HG02840 (cell line): ENCODE measurements around the gene SLC66A1.
"Not testable (repeated sequence)": the region's sequence is repeated elsewhere in the genome, so short reads cannot be mapped to it uniquely, and the experiment has no call there.

Experiments used
- ATAC-seq: cut with Tn5 transposase; IDR thresholded peaks from one replicate; pipeline ENCODE4 v1.9.1; 2021; ENCODE audit warnings: mild to moderate bottlenecking, moderate library complexity, moderate number of reproducible peaks; ENCODE audit not compliant: unreplicated experiment, low FRiP score

SLC66A1 gene

DNA sequence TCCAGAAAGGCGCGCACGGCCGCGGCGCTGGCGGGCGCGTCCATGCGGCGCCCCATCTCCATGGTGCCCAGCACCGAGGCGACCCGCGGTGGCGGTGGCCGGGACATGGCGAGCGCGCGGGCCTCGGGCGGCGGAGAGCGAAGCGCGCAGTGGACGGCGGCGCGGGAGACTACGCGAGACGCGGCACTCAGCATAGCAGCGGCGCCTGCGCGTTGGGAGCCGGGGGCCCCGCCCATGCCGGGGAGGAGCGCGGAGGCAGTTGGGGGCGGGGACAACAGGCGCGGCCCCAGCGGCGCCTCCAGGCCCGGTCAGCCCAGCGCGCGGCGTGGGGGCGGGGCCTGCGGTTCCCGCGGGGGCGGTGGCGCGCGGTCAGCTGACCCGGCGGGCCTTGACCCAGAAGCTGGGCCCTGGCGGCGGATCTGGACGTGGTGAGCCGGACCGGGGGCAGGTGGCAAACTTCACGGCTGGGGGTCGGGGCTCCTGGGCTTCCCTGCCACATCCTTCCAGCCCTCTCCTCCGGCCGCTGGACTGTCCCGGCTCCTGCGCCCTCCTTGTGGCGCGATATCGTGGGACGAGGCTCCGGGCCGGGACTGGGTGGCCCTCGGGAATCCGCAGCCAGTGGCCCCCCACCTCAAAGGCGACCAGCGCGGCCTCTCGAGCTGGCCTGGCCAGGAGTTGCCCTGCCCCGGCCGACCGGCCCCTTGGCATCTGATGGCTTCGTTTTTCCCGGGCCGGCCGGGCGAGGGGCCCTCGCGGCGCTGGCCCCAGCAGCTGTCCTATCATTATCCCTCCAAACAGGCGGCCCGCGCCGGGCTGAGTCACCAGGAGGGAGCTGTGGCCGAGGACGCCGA, at the start of gene SLC66A1, which contains the start of gene AKR7A2:
TSS of gene SLC66A1 (plus strand) at position 396 of the 851 bp plus-strand sequence. CDS start 5,352 bp downstream, outside the sequence.
TSS of gene AKR7A2 (minus strand) at position 214 of the 851 bp plus-strand sequence. CDS start at position 194, 20 bp downstream.
- ATAC-seq: peak; percentile 78

- ATAC-seq: no peak
Measured at GRCh38 chr1:19262744-19263143, 49.4 kb upstream of the SLC66A1 start.

DNA sequence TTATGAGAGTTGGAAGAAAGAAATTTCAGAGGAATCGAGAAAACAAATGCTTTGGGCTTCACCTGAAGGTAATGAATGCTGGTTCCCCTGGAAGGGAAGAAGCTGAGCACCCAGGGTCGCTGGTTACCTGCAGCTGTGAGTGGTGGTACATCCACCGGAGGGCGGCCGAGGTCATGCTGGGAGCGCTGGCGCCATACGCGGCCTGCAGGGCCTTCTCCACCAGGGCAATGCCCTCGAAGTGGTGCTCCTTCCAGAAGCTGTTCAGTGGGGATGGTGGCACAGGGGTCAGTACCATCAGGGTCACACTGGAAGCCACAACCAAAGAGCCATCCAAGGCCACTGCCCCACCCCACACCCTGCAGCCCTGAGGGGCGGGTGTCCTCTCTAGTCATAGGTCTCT, 43.7 kb upstream of the SLC66A1 start:
- ATAC-seq: no peak

GRCh38 chr1:19269427-19270342, 42.4 kb upstream of the SLC66A1 start:
- ATAC-seq: not testable (repeated sequence)

DNA sequence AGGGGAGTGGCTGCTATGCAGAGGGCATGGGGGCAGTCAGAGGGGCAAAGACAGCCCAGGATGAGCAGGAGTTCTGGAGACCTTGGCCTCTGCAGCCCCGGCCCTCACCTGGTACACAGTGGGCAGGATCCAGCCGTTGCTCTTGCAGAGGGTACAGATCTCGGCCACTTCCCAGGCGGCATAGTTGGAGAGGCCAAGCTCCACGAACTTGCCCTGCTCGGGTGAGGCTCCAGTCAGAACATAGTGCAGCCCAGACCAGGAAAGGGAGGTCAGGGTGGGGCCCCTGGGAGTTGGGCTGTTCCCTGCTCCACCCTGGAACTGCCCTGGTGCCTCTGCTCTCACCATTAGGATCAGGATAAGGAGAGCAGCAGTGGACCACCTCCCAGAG, 41.8 kb upstream of the SLC66A1 start:
- ATAC-seq: not testable (repeated sequence)

DNA sequence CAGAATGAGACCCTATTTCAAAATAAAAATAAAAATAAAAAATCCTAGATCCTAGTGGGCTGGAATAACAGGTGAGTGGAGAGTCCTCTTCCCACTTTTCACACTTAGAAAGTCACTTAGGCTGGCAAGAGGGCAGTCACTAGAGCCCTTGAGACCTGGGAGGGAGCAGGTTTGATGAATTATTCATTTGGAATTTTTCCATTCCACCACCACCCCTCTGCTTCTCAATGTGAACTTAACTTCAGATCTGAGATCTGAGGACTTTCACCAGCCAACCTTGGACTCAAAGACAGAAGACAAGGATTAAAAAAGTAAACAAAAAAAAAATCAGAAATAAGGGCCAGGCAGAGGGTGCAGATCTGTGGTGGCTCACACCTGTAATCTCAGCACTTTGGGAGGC, 40.1 kb upstream of the SLC66A1 start:
- ATAC-seq: no peak

DNA sequence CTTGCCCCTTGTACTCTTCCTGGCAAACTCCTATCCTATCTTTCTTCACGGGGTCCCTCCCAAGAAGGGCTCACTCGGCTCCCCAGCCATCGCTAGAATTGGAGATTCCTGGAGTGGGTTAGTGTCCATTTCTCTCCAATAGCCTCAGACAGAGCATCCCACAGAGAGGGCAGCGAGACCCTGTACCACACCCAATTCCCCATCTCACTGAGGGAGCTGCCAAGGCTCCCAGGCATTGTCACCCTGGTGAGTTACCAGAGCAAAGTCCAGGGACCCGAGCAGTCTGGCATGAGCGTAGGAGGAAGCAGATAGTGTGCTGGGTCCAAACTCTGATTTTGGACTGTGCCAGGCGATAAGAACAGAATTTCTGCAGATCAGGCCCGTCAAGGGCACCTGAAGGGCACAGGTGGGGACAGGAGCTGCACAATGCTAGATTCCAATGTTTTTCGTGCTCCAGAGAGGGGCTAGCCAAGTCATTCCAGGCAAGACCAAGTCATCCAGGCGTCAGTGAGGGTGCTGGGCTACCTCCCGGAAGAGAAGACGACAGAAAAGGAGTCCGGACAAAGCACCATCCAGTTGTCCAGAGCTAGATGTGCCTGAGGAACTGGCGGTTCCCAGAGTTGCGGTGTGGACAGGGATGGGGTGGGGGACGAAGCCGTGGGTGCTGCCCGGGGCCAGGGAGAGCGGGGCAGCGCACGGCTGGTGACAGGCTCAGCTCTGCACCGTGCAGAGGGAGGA, 38.9 kb upstream of the SLC66A1 start:
- ATAC-seq: no peak

GRCh38 chr1:19273844-19274531, 38.1 kb upstream of the SLC66A1 start:
- not testable (repeated sequence) for ATAC-seq

DNA sequence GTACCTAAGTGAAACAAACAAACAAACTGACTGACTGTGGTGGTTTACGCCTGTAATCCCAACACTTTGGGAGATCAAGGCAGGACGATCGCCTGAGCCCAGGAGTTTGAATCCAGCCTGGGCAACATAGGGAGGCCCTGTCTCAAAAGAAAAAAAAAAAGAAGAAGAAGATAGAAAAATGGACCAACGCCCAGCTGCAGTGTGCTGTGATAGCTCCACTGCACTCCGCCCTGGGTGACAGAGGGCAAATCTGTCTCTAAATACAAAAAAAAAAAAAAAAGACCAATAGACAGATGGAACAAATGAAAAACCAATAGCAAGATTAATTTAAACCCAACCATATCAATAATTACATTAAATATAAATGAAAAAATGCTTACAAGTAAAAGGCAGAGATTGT, 37.5 kb upstream of the SLC66A1 start:
- no peak for ATAC-seq

DNA sequence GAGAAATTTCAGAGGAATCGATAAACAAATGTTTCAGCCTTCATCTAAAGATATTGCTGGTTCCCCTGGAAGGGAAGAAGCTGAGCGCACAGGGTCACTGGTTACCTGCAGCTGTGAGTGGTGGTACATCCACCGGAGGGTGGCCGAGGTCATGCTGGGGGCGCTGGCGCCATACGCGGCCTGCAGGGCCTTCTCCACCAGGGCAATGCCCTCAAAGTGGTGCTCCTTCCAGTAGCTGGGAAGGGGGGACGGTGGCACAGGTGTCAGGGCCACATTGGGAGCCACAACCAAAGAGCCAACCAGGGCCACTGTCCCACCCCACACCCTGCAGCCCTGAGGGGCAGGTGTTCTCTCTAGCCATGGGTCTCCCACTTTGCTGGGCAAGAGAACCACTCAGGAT, 28.2 kb upstream of the SLC66A1 start:
- ATAC-seq: no peak

GRCh38 chr1:19284881-19285280, 27.2 kb upstream of the SLC66A1 start:
- no peak for ATAC-seq

- ATAC-seq: not testable (repeated sequence)
Measured at GRCh38 chr1:19285366-19285765, 26.8 kb upstream of the SLC66A1 start.

DNA sequence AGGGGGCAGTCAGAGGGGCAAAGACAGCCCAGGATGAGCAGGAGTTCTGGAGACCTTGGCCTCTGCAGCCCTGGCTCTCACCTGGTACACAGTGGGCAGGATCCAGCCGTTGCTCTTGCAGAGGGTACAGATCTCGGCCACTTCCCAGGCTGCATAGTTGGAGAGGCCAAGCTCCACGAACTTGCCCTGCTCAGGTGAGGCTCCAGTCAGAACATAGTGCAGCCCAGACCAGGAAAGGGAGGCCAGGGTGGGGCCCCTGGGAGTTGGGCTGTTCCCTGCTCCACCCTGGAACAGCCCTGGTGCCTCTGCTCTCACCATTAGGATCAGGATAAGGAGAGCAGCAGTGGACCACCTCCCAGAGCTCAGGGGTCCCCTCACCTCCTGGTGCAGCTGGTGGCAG, 26.3 kb upstream of the SLC66A1 start:
- ATAC-seq: not testable (repeated sequence)

- ATAC-seq: no peak
Measured at GRCh38 chr1:19287436-19288185, 24.5 kb upstream of the SLC66A1 start.

GRCh38 chr1:19288324-19289241, 23.5 kb upstream of the SLC66A1 start, which contains the start of gene AKR7A3:
TSS of gene AKR7A3 (minus strand) at chr1:19288770. CDS start at chr1:19288709, 61 bp downstream.
- not testable (repeated sequence) for ATAC-seq

DNA sequence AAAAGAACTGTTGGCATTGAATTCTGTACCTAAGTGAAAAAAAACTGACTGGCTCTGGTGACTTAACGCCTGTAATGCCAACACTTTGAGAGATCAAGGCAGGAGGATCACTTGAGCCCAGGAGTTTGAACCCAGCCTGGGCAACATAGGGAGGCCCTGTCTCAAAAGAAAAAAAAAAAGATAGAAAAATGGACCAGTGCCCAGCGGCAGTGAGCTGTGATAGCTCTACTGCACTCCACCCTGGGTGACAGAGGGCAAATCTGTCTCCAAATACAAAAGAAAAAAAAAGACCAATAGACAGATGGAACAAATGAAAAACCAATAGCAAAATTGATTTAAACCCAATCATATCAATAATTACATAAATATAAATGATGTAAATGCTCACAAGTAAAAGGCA, 22.9 kb upstream of the SLC66A1 start:
- no peak for ATAC-seq

GRCh38 chr1:19294638-19295037, 17.5 kb upstream of the SLC66A1 start:
- no peak for ATAC-seq

DNA sequence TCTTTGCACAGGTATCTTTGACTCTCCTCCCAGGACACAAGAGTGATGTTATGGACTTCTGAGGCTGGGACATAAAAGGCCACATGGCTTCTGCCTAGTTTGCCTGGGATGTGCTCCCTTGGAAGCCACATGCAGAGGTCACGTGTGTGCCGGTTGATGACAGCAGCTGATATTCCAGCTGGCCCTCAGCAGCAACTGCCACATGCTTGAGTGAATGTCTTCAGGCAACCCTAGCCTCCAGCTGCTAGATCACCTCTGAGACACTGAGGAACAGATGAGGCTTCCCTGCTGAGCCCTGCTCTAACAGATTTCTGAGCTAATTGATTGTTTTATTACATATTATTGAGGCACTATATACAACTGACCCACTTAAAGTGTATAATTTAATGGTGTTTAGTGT, 11.9 kb upstream of the SLC66A1 start:
- no peak for ATAC-seq
